HL-60 (cell line): Measurements from ENCODE around the gene DCTD.

Experiments
- DNase-seq, 2 experiments: peaks; one replicate each; pipeline ENCODE4 v3.0.0-alpha.2; 2010 to 2020; ENCODE audit warnings: low read depth in 1 of 2, low spot score in 1 of 2
- H3K27ac ChIP-seq: fragments of 250-450 bp; sonication (Bioruptor Pico); replicated peaks from 2 replicates; pipeline ENCODE4 v1.5.1; 2020; ENCODE audit warnings: mild to moderate bottlenecking, moderate library complexity
- H3K27me3 ChIP-seq: fragments of 250-450 bp; sonication (Bioruptor Pico); 2 replicates; pipeline ENCODE4 v1.5.1; 2021; ENCODE audit warnings: mild to moderate bottlenecking, moderate library complexity; ENCODE audit not compliant: insufficient read depth, poor library complexity, severe bottlenecking
- H3K4me3 ChIP-seq: replicated peaks from 2 replicates; pipeline ENCODE4 v1.5.1; 2011; ENCODE audit warnings: mild to moderate bottlenecking, control low read depth, low read length; ENCODE audit not compliant: insufficient read depth
- CTCF ChIP-seq: IDR thresholded peaks from one replicate; pipeline ENCODE4 v1.5.1; 2011; ENCODE audit warnings: low read length, control low read depth, inconsistent platforms; ENCODE audit not compliant: insufficient read depth
- GABPA ChIP-seq: IDR thresholded peaks from 2 replicates; pipeline ENCODE4 v1.6.1; 2012; ENCODE audit warnings: low read depth
- POLR2AphosphoS5 ChIP-seq: IDR thresholded peaks from 2 replicates; pipeline ENCODE4 v1.6.1; 2012; ENCODE audit warnings: low read depth
- REST ChIP-seq: IDR thresholded peaks from 2 replicates; pipeline ENCODE4 v1.6.1; 2012; ENCODE audit warnings: low read depth; ENCODE audit not compliant: insufficient replicate concordance
- SPI1 ChIP-seq: IDR thresholded peaks from 2 replicates; pipeline ENCODE4 v1.6.1; 2012; ENCODE audit warnings: low read depth, mild to moderate bottlenecking, borderline replicate concordance

Gene DCTD

GRCh38 chr4:182921608-182922007 lies 4.4 kb upstream of the DCTD start:
- DNase-seq = no peak
- H3K27me3 ChIP-seq = peaks cover 4% of the 10 kb centered on the region
- no peak overlapping the region for H3K27ac ChIP-seq
- no peak overlapping the region for H3K4me3 ChIP-seq
- TF ChIP-seq REST = no peak
- no peak for TF ChIP-seq GABPA
- TF ChIP-seq SPI1 = no peak
- TF ChIP-seq CTCF = no peak
- TF ChIP-seq POLR2AphosphoS5 = no peak

GRCh38 chr4:182920676-182921075 lies 3.5 kb upstream of the DCTD start:
- no peak overlapping the region for H3K4me3 ChIP-seq
- H3K27ac ChIP-seq = no peak overlapping the region
- H3K27me3 ChIP-seq = peaks cover 4% of the 10 kb centered on the region
- TF ChIP-seq CTCF = no peak
- TF ChIP-seq POLR2AphosphoS5 = no peak
- no peak for TF ChIP-seq REST
- TF ChIP-seq GABPA = no peak
- TF ChIP-seq SPI1 = no peak
- DNase-seq = no peak

GRCh38 chr4:182918791-182919302 lies 1.7 kb upstream of the DCTD start:
- Histone ChIP-seq H3K27me3 (peaks cover 4% of the 10 kb centered on the region), H3K27ac (no peak overlapping the region), H3K4me3 (no peak overlapping the region)
- peak; percentile 10 to 46 for DNase-seq
- TF ChIP-seq CTCF = no peak
- no peak for TF ChIP-seq REST
- no peak for TF ChIP-seq GABPA
- no peak for TF ChIP-seq SPI1
- TF ChIP-seq POLR2AphosphoS5 = no peak
